GM23338 (cell line): ENCODE data around the gene PLXNC1.

Experiments used
- CTCF ChIP-seq, 2 experiments: fragments of 200-600 bp in 1 of 2; sonication (generic) in 1 of 2; conservative IDR thresholded peaks; 2 replicates each; pipeline versions ENCODE4 v1.5.1 to v1.6.1; 2016 to 2017; ENCODE audit warnings: antibody characterized with exemption in 2 of 2, low read depth in 2 of 2, mild to moderate bottlenecking in 2 of 2, moderate library complexity in 1 of 2
- EZH2phosphoT487 ChIP-seq: fragments of 200-600 bp; sonication (generic); IDR thresholded peaks from one replicate; pipeline ENCODE4 v1.8.1; 2018; ENCODE audit warnings: antibody characterized with exemption; ENCODE audit not compliant: unreplicated experiment
- POLR2AphosphoS5 ChIP-seq: IDR thresholded peaks from 2 replicates; pipeline ENCODE4 v1.6.1; 2016; ENCODE audit warnings: antibody characterized with exemption, low read depth

GRCh38 chr12:94175763-94176668 is 27.6 kb downstream of the PLXNC1 start:
- TF ChIP-seq CTCF (conservative IDR thresholded peaks at IDR 0.05; ENCODE audit: low read depth in 2 of 2) (no peak), POLR2AphosphoS5 (no peak), EZH2phosphoT487 (no peak)
